Panc1 (cell line): ENCODE data around the gene MAB21L3. TPM values are rescaled to one million over a fixed set of nuclear protein-coding genes. Genes with fewer than 3 reads are reported as not detected.

Experiments used
- ATAC-seq: fragments of 200-7000 bp; cut with Tn5 transposase; 2 replicates; pipeline ENCODE4 v1.9.1; 2020; ENCODE audit warnings: mild to moderate bottlenecking, moderate library complexity
- BruUV-seq: library from RNA; stranded (reverse); fragments of 400-500 nt; replicated peaks from 2 replicates; lab custom pipeline; 2021; lab: Mats Ljungman, UMichigan
- CTCF ChIA-PET: fragments of 300-600 bp; sonication (Branson Sonifier 250); formaldehyde crosslinking; loops from one replicate; lab custom pipeline; 2022; ENCODE audit warnings: antibody characterized with exemption; lab: Charles Lee
- POLR2A ChIA-PET: fragments of 300-600 bp; sonication (Branson Sonifier 250); formaldehyde crosslinking; loops from one replicate; lab custom pipeline; 2022; ENCODE audit warnings: antibody characterized with exemption; lab: Charles Lee
- DNase-seq: peaks from one replicate; pipeline ENCODE4 v3.0.0-alpha.2; 2010; ENCODE audit warnings: low read depth, low spot score
- H3K27ac ChIP-seq: 2 replicates; pipeline ENCODE4 v1.5.1; 2011; ENCODE audit warnings: mild to moderate bottlenecking, low read length, inconsistent platforms
- H3K27me3 ChIP-seq: fragments of 200-500 bp; sonication (Bioruptor generic); 2 replicates; pipeline ENCODE4 v1.6.0; 2014; ENCODE audit warnings: low read length, inconsistent platforms; ENCODE audit not compliant: control insufficient read depth, insufficient read depth
- H3K36me3 ChIP-seq: fragments of 200-500 bp; sonication (Bioruptor generic); 2 replicates; pipeline ENCODE4 v1.5.1; 2014; ENCODE audit warnings: inconsistent platforms, mild to moderate bottlenecking, low read length, moderate library complexity; ENCODE audit not compliant: control insufficient read depth, insufficient read depth
- H3K4me1 ChIP-seq: 2 replicates; pipeline ENCODE4 v1.5.1; 2011; ENCODE audit warnings: inconsistent platforms, mild to moderate bottlenecking, low read length, moderate library complexity; ENCODE audit not compliant: control insufficient read depth, insufficient read depth
- H3K4me3 ChIP-seq, 2 experiments: 2 replicates each; pipeline ENCODE4 v1.5.1; 2011 to 2012; ENCODE audit warnings: low read depth in 2 of 2, low read length in 2 of 2, mild to moderate bottlenecking in 2 of 2, inconsistent platforms in 1 of 2, moderate library complexity in 1 of 2
- H3K9me3 ChIP-seq: fragments of 200-500 bp; sonication (Bioruptor generic); 2 replicates; pipeline ENCODE4 v1.5.1; 2014; ENCODE audit warnings: low read depth, mild to moderate bottlenecking, inconsistent platforms, low read length, moderate library complexity; ENCODE audit not compliant: control insufficient read depth, insufficient read depth
- CTCF ChIP-seq: fragments of 450-650 bp; IDR thresholded peaks from 2 replicates; pipeline ENCODE4 v1.5.1; 2017; ENCODE audit warnings: mild to moderate bottlenecking
- POLR2AphosphoS5 ChIP-seq: IDR thresholded peaks from 2 replicates; pipeline ENCODE4 v1.6.1; 2012; ENCODE audit warnings: mild to moderate bottlenecking, low read depth, low read length, moderate library complexity
- REST ChIP-seq, 2 experiments: IDR thresholded peaks; 2 replicates each; pipeline ENCODE4 v1.6.1; 2011 to 2012; ENCODE audit warnings: low read depth in 2 of 2, control low read depth in 1 of 2, low read length in 1 of 2, mild to moderate bottlenecking in 1 of 2, moderate library complexity in 1 of 2; ENCODE audit not compliant: insufficient read depth in 1 of 2
- SIN3A ChIP-seq: IDR thresholded peaks from 2 replicates; pipeline ENCODE4 v1.6.1; 2012; ENCODE audit warnings: low read depth, mild to moderate bottlenecking, low read length, moderate library complexity, borderline replicate concordance; ENCODE audit not compliant: insufficient read depth
- TCF7L2 ChIP-seq: IDR thresholded peaks from 2 replicates; pipeline ENCODE4 v1.6.1; 2011; ENCODE audit warnings: mild to moderate bottlenecking, low read depth, low read length, inconsistent platforms
- in situ Hi-C: cut with HindIII; loops from 2 replicates; pipeline ENCODE4 v1.10.0; 2016; ENCODE audit warnings: low sequenced_read_pairs, low pct_unique_long_range_greater_than_20kb
- intact Hi-C: fragments of 100-400 bp; cut with micrococcal nuclease; formaldehyde crosslinking; loops from one replicate; pipeline ENCODE4 v1.10.0; 2022; ENCODE audit not compliant: unreplicated experiment
- total RNA-seq: library from RNA; stranded (reverse); gene quantifications from one replicate; pipeline ENCODE4 v1.2.1, GENCODE V29; 2021; ENCODE audit not compliant: unreplicated experiment

The MAB21L3 gene
- total RNA-seq, 1 experiment from 2014 or later = not detected

DNA sequence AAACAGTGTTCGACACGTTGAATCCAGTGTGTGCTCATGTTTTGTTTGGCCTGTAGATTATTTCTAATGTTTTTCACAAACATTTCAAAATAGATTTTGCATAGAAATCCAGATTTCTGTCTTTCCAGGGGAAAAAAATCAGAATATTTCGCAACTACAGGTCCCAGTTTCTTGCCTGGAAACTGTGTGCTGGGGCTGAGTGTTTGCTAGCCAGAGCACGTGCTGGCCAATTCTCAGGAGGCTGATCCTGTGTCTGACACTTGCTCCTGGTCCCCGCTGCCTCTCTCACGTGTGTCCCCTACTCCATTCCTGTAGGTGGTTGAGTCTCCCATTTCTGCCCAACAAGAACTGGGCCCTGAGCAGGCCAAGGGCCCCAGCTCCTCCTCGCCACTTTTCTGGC lies 2.4 kb downstream of the MAB21L3 start:
- POLR2A ChIA-PET = no interaction called here
- BruUV-seq = no TSS peak
- no peak overlapping the region for H3K4me3 ChIP-seq
- in situ Hi-C loops (no loop called here), intact Hi-C loops (no loop called here)
- CTCF ChIA-PET = no interaction called here
- TF ChIP-seq SIN3A = no peak
- no peak for TF ChIP-seq CTCF
- TF ChIP-seq TCF7L2 = no peak
- no peak for TF ChIP-seq POLR2AphosphoS5
- no peaks in the 10 kb centered on the region for H3K9me3 ChIP-seq
- no peak for ATAC-seq
- no peaks in the 10 kb centered on the region for H3K36me3 ChIP-seq
- no peaks in the 10 kb centered on the region for H3K4me1 ChIP-seq
- H3K27ac ChIP-seq = no peak overlapping the region
- no peak for DNase-seq
- H3K27me3 ChIP-seq = no peaks in the 10 kb centered on the region

- no peaks in the 10 kb centered on the region for H3K9me3 ChIP-seq
- no peak overlapping the region for H3K27ac ChIP-seq
- no peaks in the 10 kb centered on the region for H3K4me1 ChIP-seq
- in situ Hi-C loops = no loop called here
- DNase-seq (no peak), ATAC-seq (no peak)
- H3K36me3 ChIP-seq = no peaks in the 10 kb centered on the region
- ChIA-PET POLR2A (no interaction called here), CTCF (no interaction called here)
- TF ChIP-seq SIN3A (no peak), CTCF (no peak), POLR2AphosphoS5 (no peak), REST (IDR thresholded peaks at IDR 0.05; ENCODE audit: insufficient read depth in 1 of 2, low read depth in 2 of 2, low read length in 1 of 2) (no peak), TCF7L2 (no peak)
- intact Hi-C loops = no loop called here
- no peaks in the 10 kb centered on the region for H3K27me3 ChIP-seq
- H3K4me3 ChIP-seq = no peak overlapping the region
- no TSS peak for BruUV-seq
Observed at GRCh38 chr1:116115476-116116439, 4.6 kb downstream of the MAB21L3 start.
